Ammon's horn (tissue), 1 donor: ENCODE data around the gene THADA.
A peak's percentile ranks its signal among the peaks of the same experiment; 100 is the strongest.
"Not testable (repeated sequence)": the region's sequence is repeated elsewhere in the genome, so short reads cannot be mapped to it uniquely, and the experiment has no call there.

Source experiments
- DNase-seq: peaks from one replicate; pipeline ENCODE4 v3.0.0-alpha.2; 2016; ENCODE audit warnings: low spot score

THADA gene

DNA sequence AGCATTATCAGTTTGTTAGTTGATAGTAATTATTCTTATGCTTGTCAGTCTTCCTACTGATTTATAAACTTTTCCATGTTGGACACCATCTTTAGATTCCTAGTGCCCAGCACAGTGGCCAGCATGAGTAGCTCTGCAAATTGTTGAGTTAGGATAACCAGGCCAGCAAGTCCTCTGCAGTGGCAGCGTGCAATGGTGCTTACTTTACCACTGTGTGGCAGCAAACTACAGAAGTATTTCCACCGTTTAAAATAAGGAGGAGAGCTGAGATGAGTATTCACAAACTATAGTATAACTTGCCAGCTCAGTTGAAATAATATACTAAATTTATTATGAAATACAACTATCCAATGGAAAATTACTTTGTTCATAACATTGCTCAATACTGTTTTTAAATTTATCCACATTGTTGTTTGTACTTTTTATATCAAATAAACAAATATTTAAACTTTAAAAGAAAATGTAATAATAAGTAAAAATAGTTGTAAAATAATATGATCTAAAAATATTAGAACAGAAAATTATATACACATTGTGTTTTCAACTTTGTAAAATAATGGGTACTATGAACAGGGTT, 9.3 kb upstream of the THADA start:
- DNase-seq: peak; percentile 64

DNA sequence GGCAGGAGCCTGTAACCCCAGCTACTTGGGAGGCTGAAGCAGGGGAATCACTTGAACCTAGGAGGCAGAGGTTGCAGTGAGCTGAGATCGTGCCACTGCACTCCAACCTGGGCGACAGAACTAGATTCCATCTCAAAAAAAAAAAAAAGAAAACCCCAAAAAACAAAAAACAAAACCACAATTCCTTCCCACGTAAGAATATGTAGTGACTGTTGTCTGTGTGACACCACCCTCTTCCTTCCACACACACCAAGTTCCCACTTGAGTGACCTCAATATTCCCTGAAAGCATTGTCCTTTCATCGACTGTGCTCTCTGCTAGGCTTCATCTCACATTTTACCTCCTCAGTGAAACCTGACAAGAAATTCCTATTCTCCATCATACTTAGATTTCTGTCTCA, 8.8 kb upstream of the THADA start:
- no peak for DNase-seq

DNA sequence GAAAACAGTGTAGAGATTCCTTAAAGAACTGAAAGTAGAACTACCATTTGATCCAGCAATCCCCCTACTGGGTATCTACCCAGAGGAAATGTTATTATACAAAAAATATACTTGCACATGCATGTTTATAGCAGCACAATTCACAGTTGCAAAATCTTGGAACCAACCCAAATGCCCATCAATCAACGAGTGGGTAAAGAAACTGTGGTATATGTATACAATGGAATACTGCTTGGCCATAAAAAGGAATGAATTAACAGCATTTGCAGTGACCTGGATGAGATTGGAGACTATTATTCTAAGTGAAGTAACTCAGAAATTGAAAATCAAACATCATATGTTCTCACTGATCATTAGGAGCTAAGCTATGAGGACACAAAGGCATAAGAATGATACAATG, 4.8 kb upstream of the THADA start:
- not testable (repeated sequence) for DNase-seq

DNA sequence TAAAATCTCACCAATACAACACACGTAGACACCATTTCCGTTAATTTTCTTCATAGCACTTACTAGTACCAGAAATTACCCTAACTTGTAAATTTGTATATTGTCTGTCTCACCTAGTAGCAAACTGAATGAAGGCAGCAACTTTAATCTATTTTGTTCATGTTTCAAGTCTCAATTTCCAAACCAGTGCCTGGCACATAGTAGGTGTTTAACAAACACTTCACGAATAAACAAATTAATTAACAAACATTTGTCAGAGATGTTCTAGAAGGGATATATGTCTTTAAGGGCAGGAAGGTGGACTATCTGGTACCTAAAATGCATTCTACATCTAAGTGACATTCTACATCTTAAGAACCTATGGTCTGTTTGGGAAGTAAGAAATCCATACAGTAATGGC, 963 bp downstream of the THADA start:
- no peak for DNase-seq

DNA sequence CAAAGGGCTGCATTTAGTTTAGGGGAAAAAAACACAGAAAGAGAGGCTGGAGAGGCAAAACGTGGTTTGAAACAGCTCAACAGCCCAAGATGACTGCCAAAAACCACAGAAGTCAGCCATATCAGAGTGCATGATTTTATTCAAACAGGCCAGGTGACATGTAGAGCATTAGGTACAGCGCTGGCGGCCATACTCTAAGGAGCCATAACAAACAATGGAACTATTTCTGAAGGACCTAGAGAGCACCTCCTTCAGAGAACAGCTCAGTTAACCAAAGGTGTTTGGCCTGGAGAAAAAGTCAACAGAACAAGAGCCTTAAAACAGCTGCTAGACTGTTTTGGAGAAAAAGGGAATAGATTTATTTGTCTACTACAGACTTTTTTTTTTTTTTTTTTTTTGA, 2.6 kb downstream of the THADA start:
- DNase-seq: no peak

DNA sequence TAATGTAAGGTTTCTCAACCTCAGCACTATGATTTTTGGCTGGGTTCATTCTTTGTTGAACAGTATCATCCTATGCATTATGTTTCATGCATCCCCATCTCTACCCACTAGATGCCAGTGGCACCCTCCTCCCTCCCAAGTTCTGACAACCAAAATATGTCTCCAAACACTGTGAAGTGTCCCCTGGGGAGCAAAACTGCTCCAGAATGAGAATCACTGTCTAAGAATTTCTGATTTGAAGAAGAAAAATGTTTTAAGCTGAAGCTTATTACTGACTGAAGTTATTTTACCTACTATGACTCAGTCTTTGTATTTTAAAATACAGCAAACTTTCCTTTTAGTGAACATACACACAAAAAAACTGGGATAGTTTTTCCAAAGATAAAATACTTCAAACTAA, 3.4 kb downstream of the THADA start:
- no peak for DNase-seq

DNA sequence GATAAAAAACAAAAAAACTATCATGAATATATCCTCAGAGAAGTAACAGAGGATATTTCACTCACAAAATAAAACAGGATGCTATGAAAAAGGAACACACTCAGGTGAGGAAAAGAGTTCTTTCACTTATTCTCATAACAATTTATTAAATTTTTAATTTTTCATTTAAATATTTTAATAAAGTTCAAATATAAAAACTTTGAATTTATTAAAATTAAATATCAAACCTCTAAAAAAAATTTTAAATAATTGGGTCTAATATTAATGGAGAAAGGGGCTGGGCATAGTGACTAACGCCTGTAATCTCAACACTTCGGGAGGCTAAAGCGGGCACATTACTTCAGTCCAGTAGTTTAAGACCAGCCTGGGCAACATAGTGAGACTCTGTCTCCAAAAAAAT, 10.1 kb downstream of the THADA start:
- no peak for DNase-seq

DNA sequence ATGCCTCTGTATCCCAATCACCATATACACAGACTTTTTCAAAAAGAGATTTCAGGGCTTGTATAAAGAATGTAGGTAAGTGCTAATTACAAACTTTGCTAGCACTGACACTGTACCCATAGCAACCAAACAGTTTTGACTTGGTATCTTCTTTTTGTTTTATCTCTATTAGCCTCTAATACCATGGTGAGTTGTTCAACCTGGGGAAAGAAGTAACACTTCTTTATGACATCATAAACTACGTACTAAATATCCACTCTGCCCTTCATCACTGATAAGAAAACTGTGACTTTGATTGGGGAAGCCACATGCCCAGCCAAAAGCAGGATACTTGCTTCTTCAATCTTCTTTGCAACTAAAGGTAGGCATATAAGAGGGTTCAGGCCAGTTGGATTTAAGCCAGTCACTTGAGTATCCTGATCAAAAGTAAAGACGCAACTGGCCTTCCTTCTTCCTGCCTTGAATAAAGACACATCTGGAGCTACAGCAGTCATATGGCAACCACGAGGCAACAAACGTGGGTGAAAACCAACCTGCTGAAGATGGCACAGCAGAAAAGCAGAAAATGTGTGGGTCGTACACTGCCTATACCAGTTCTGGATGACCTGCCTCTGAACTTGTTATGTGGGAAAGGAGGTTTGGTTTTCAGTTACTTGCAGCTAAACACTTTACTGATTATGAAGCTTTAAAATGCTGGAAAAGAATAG, 16.4 kb downstream of the THADA start:
- no peak for DNase-seq

DNA sequence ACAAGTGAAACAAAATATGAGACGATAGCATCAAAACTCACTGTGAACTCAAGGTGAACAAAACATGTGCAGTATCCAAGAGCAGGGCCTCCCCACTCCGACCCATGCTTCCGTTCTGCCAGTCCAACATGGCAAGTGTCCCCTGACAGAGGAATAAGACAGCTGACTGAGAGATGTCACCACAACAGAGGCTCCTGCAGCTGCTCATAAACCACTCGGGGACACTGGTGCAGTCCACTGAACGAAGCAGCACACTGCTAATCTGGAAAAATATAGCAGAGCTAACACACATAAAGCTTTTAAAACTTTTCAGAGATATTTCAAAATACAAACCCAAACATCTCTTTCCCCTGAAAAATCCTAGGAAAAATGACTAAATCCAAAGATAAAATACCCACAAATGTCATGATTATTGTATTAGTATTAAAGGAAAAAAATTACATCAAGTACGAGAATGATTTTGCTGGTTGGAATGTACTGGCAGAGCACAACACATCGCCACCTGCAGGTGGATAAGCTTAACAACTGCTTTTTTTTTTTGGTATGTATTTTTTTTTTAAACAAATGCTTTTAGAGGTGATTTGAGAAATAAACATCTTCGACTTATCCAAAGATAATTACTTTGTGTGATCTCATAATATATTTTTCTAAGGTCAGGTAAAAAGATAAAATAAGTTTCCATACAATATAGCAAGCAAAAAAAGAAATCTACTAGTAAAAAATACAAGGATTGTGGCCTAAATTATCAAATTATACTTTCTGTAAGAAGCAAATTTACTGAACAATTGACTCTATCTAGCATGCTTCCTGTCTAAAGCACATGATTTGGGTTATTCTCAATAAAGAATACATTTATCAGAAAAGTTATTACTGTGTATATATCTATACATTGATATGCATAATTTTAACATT, 18.6 kb downstream of the THADA start:
- DNase-seq: peak; percentile 83

DNA sequence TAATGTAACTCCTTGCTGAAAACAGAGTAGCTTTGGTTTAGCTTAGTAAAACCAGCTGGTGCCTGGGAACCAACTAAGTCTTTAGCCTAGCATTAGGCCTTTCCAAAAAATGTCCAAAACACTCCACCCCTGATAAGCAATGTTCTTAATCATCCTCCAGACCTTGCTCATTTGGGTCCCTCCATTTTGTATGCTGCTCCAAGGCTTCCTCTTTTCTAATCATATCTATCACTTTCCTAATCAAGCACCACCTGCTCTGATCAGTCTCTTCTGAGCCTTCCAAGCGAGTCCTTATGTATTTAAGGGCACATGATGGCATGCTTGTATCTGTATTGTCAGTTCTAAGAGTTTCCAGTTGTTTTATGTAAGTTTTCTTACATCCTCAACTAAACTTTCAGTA, 23.6 kb downstream of the THADA start:
- DNase-seq: no peak

DNA sequence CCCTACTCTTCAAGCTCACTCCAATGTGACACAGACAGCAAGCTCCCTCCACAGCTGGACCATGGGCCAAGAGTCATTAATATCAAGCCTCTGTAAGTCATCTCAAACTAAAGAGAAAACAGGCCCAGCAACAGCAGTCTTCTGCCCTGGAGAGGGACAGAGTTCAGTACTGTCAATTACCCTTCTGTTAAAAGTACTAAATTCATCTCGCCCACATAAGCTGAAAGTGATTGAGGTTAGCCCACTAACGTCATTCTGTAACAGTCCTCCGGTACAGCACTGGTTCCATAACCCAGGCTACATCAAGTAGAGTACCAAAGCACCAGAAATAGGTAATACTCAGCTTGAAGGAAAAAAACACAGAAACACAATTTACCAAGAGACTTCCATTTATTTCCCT, 25.9 kb downstream of the THADA start:
- DNase-seq: no peak

DNA sequence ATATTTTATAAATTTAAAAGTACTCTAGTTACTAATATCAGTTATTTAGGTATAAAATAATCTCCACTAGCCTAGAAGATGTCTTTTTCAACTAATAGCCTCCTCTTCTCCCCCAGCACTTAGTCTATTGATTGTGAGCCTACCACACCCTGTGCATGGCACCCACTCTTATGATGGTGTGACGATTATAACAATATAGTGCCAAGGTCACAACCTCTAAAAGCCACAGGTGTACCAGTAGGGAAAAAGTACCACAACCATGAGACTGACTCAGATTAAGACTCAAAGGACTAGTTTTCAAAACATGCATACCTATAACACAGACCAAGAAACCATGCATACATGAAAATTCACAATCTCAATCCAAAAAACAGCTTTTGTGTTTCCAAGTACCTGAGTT, 27.6 kb downstream of the THADA start:
- DNase-seq: no peak

DNA sequence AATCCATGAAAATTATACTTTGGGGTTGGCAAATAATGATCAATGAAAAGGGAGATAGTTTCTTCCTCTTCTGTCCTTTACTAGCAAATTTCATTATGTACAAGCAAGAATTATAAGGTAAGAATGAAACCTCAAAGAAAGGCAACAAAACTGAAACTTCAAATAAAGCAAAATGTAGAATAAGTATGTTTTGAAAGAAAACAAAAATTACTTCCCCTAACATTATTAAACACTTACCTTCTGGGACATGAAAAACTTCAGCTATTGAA, 29.4 kb downstream of the THADA start:
- DNase-seq: no peak

DNA sequence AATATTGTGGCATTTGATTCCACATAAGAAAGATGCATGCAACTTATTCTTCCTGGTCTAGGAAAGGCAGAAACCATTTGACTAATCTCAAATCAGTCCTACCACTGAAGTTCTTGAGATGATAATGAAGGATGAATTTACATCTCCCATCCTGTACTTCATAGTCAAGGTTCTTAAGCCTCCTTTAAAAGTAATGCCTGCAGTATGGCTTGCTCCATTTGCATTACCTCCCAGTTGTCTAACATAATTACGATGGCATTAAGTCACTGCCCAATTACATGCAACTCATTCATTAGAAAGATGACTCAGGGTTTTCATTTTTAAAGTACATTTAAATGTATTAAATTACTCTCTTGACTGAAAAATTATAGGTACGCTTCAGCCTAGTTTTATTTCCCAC, 32.2 kb downstream of the THADA start:
- DNase-seq: no peak

DNA sequence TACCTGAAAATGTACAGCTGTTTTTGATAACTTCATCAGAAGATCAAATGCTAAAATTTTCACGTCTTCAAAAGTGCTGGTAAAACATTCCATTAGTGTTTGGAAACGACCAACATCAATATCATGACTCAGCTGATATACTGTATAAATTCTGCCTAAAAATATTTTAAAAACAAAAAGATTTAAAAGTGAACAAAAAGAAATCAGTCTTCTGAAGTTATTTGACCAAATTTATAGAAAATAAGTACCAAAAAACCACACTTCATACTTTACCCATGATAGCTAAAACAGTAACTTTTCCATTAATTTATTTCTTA, 35.6 kb downstream of the THADA start:
- DNase-seq: no peak

DNA sequence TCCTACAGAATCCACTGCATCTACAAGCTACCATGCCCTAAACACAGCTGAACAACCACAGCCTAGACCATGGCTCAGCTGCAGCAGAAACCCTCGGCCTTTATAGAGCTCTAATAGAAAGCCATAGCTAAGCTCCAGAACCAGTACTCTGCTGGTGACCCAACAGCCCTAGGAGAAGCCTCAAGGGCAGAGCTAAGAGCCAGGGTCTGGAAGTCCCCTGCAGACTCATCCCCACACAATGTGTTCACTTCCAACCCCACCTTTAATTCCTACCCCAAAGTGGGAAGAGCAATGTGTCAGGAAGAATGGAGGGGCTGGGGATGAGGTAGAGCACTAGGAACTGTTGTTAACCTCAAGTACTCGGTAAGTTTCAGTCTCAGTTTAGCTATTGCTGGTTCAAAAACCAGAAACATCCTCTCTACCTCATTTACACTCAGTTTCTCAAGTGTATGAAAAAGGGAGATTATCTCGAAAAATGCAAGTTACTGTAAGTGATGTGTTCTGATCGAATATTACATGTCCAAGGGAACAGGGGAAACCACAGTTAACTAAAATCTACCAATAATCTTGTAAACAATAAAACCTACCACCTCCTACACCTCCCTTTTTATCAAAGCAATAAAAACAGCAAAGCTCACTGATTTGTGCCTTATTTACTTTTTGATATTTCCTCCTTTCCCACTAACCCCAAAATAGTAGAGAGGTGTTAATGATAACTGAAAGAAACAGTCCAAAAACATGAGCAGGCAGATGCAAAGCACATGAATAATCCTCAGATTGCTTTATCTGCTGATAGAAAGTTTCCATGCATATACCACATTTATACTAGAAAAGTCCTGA, 36.2 kb downstream of the THADA start:
- DNase-seq: no peak

DNA sequence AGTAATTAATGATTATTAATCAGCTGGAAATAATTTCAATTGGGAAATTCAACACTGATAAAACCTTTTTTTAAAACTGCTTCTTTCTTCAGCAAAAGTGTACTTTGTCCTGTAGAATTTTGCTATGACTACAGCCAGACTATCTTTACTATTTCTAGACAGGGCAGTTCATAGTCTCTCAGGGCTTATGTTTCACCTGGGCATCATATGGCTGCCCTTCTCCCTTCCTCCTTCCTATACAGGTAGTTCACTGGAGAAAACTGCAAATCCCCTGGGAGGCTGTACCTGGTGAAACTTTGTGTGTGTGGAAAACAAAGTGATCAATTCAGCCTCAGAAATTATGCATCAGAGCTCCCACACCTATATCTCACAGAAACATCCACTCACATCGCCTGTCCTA, 38.6 kb downstream of the THADA start:
- DNase-seq: no peak

DNA sequence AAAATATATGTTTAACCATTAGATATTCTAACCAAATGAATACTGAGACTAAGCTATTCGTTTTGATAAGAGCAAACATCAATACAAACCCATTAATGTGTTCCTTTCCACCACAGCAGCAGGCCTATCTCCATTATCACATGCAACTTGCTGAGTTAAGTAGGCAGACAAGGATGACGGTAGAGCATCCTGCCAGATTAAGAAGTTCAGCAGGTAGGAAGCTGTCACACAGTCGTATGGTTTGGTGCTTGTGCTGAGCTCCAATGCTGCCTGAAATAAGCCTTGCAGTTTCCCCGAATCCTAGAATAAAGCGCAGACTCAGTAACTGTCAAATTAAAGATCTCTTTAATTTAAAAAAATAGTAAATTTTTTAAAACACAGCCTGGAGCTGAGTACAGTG, 39.6 kb downstream of the THADA start:
- DNase-seq: no peak

DNA sequence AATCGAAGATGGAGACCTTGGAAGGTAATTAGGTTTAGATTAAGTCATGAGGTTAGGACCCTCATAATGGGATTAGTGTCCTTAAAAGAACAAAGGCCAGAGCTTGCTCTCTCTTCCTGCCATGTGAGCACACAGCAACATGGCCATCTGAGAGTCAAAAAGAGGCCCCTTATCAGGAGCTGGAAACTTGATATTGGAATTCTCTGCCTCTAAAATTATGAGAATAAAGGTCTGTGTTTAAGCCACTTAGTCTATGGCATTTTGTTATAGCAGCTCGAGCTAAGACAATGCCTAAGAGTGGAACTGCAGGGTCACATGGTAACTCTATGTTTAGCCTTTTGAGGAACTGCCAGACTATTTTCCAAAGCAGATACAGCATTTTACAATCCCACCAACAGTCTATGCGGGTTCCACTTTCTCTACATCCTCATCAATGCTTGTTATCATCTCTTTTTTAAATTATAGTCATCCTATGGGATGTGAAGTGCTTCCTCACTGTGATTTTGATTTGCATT, 42.4 kb downstream of the THADA start:
- peak; percentile 53 for DNase-seq

DNA sequence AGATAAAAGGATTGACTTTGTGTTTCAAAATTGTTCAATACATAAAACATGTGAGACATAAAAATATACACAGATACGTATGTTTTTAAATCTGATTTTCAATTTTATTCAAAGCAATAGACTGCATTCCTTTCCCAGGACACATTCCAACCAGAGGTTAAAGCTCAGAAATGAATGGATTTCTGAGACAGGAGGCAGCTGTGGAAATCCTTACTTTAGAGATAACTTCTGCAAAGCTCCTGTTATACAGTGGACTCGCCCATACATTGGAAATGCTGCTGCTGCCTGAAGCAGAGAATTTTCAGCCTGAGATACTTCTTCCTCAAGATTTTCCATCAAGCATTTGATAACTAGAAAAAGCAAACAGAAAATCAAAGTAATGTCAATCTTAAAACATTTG, 43.8 kb downstream of the THADA start:
- DNase-seq: no peak

DNA sequence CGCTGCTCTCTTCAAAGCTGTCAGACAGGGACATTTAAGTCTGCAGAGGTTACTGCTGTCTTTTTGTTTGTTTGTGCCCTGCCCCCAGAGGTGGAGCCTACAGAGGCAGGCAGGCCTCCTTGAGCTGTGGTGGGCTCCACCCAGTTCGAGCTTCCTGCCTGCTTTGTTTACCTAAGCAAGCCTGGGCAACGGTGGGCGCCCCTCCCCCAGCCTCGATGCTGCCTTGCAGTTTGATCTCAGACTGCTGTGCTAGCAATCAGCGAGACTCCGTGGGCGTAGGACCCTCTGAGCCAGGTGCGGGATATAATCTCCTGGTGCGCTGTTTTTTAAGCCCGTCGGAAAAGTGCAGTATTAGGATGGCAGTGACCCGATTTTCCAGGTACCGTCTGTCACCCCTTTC, 47.5 kb downstream of the THADA start:
- not testable (repeated sequence) for DNase-seq

DNA sequence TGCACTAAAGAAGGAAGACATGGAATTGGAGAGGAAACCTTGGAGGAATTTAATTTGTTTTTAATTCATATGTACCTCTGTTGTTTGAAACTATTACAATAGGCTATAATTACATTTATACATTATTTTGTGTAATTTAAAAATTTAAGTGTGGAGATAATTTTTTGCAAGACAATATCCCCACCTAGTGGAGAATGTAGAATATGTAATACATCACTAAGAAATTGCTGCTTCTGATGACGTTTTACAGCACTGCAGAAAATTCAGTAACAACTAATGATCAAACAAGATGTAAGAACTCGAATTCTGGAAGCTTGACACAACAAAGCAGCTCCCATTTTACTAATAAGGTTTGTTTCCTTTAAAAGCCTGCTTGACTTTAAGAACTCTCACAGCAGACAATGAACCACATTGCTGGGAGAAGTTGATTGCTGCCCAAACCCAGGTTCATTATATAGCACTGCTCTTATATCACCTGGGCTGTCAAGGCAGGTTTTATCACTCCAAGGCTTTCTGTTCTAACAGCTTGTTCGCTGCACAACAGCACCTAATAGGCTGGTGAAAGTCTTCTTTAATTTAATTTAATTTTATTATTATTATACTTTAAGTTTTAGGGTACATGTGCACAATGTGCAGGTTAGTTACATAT, 53.4 kb downstream of the THADA start:
- peak; percentile 15 for DNase-seq
